HepG2 (cell line): ENCODE measurements around the gene CEP128. TPM values are rescaled to one million over a fixed set of nuclear protein-coding genes. Genes with fewer than 3 reads are reported as not detected.

Source experiments
- ATAC-seq: fragments of 200-7000 bp; cut with Tn5 transposase; 3 replicates; pipeline ENCODE4 v1.9.1; 2020; ENCODE audit warnings: mild to moderate bottlenecking, moderate library complexity
- BruUV-seq: library from RNA; stranded (reverse); fragments of 400-500 nt; replicated peaks from 2 replicates; lab custom pipeline; 2021; lab: Mats Ljungman, UMichigan
- CTCF ChIA-PET: fragments of 300-600 bp; formaldehyde crosslinking; extraction: SDS; loops from one replicate; lab custom pipeline; 2021; ENCODE audit warnings: low total read pairs, inconsistent platforms, low intra/inter-chr PET ratio; lab: Yijun Ruan, JAX
- POLR2A ChIA-PET: fragments of 350-600 bp; sonication (Branson Sonifier 250); formaldehyde crosslinking; loops from one replicate; lab custom pipeline; 2020; ENCODE audit warnings: antibody characterized with exemption, inconsistent platforms; lab: Yijun Ruan, JAX
- DNase-seq: peaks from one replicate; pipeline ENCODE4 v3.0.0-alpha.2; 2015; ENCODE audit warnings: low spot score
- FAIRE-seq: peaks from 3 replicates; lab custom pipeline; 2011; peaks lifted over from hg19 to GRCh38; lab: Jason Lieb, UNC
- H2AFZ ChIP-seq: one replicate; pipeline ENCODE4 v1.6.1; 2011; ENCODE audit warnings: low read length, inconsistent platforms
- H3K27ac ChIP-seq: fragments of 300-600 bp; 3 replicates; pipeline ENCODE4 v1.8.0; 2011; ENCODE audit warnings: mixed run types, mild to moderate bottlenecking, mixed read lengths, low read length, inconsistent platforms; ENCODE audit not compliant: insufficient read depth; ENCODE audit errors: extremely low read length
- H3K27me3 ChIP-seq, 2 experiments: fragments of 200-600 bp in 1 of 2; 2 replicates in 1 of 2; 3 replicates in 1 of 2; pipeline versions ENCODE4 v1.6.0 to v1.8.0; 2011; ENCODE audit warnings: low read length in 2 of 2, mild to moderate bottlenecking in 2 of 2, moderate library complexity in 2 of 2, inconsistent platforms in 1 of 2; ENCODE audit not compliant: insufficient read depth in 2 of 2, control insufficient read depth in 1 of 2
- H3K36me3 ChIP-seq, 2 experiments: fragments of 200-600 bp in 1 of 2; replicated peaks in 1 of 2; 2 replicates in 1 of 2; 3 replicates in 1 of 2; pipeline versions ENCODE4 v1.5.1 to v1.8.0; 2011; ENCODE audit warnings: low read length in 2 of 2, inconsistent platforms in 1 of 2; ENCODE audit not compliant: insufficient read depth in 2 of 2, control insufficient read depth in 1 of 2
- H3K4me1 ChIP-seq: 2 replicates; pipeline ENCODE4 v1.5.1; 2012; ENCODE audit warnings: low read length, inconsistent platforms; ENCODE audit not compliant: insufficient read depth
- H3K4me2 ChIP-seq: 2 replicates; pipeline ENCODE4 v1.6.0; 2011; ENCODE audit warnings: low read depth, low read length, inconsistent platforms
- H3K4me3 ChIP-seq, 3 experiments: fragments of 200-600 bp in 1 of 3; sonication (generic), shearing (Covaris generic) in 1 of 3; replicated peaks in 1 of 3; 2 replicates each; pipeline ENCODE4 v1.5.1; 2011 to 2016; ENCODE audit warnings: low read length in 3 of 3, inconsistent platforms in 2 of 3, low read depth in 2 of 3, mild to moderate bottlenecking in 2 of 3, control low read depth in 1 of 3, mixed read lengths in 1 of 3; ENCODE audit not compliant: insufficient read depth in 1 of 3
- H3K79me2 ChIP-seq: one replicate; pipeline ENCODE4 v1.6.1; 2011; ENCODE audit warnings: low read length, inconsistent platforms; ENCODE audit not compliant: insufficient read depth
- H3K9ac ChIP-seq: 2 replicates; pipeline ENCODE4 v1.6.0; 2011; ENCODE audit warnings: mild to moderate bottlenecking, low read depth, low read length, inconsistent platforms; ENCODE audit not compliant: insufficient read depth
- H3K9me3 ChIP-seq: 2 replicates; pipeline ENCODE4 v1.5.1; 2012; ENCODE audit warnings: mild to moderate bottlenecking, low read length
- H4K20me1 ChIP-seq: 2 replicates; pipeline ENCODE4 v1.6.0; 2011; ENCODE audit warnings: inconsistent platforms, mild to moderate bottlenecking, low read length, moderate library complexity; ENCODE audit not compliant: insufficient read depth
- FIP1L1 ChIP-seq: fragments of 200-400 bp; formaldehyde crosslinking; IDR thresholded peaks from 2 replicates; pipeline ENCODE4 v1.6.1; 2018; ENCODE audit warnings: low read depth, mild to moderate bottlenecking, low read length, moderate library complexity, borderline replicate concordance; ENCODE audit not compliant: insufficient read depth
- FLYWCH1 ChIP-seq: sonication (generic); formaldehyde crosslinking; IDR thresholded peaks from 2 replicates; pipeline ENCODE4 v1.8.1; 2023; ENCODE audit warnings: mild to moderate bottlenecking, missing genetic modification reagents
- RXRA ChIP-seq: sonication (generic); formaldehyde crosslinking; IDR thresholded peaks from 2 replicates; pipeline ENCODE4 v1.5.1; 2020; ENCODE audit warnings: missing genetic modification reagents
- SNRNP70 ChIP-seq: fragments of 200-400 bp; formaldehyde crosslinking; IDR thresholded peaks from 2 replicates; pipeline ENCODE4 v1.6.1; 2017; ENCODE audit warnings: mild to moderate bottlenecking, low read depth, low read length, moderate library complexity
- SP2 ChIP-seq: sonication (generic); formaldehyde crosslinking; IDR thresholded peaks from 2 replicates; pipeline ENCODE4 v1.5.1; 2020; ENCODE audit warnings: mild to moderate bottlenecking, missing genetic modification reagents
- ZBTB1 ChIP-seq: sonication (generic); formaldehyde crosslinking; IDR thresholded peaks from 2 replicates; pipeline ENCODE4 v1.4.0; 2020; ENCODE audit warnings: missing genetic modification reagents, borderline replicate concordance
- ZNF589 ChIP-seq: sonication (generic); formaldehyde crosslinking; conservative IDR thresholded peaks from 2 replicates; pipeline ENCODE4 v1.8.0; 2022; ENCODE audit warnings: mild to moderate bottlenecking, moderate library complexity, missing genetic modification reagents
- ZNF746 ChIP-seq: sonication (generic); formaldehyde crosslinking; IDR thresholded peaks from 2 replicates; pipeline ENCODE4 v1.8.0; 2022; ENCODE audit warnings: mild to moderate bottlenecking, missing genetic modification reagents
- WGBS: methylation state at CpG from one replicate; pipeline ENCODE4 v1.1.6; 2017; ENCODE audit warnings: low lambda C conversion rate; 5-methylcytosine and 5-hydroxymethylcytosine counted together
- in situ Hi-C: cut with HindIII; loops from 2 replicates; pipeline ENCODE4 v1.10.0; 2017; ENCODE audit warnings: low pct_unique_long_range_greater_than_20kb; ENCODE audit not compliant: extremely low pct_ligation_motif_present
- intact Hi-C: fragments of 100-400 bp; cut with micrococcal nuclease; formaldehyde crosslinking; loops from one replicate; pipeline ENCODE4 v1.10.0; 2022; ENCODE audit not compliant: unreplicated experiment
- polyA plus RNA-seq, 8 experiments: library from polyadenylated mRNA; depleted of rRNA in 3 of 8; stranded (reverse) in 7 of 8; unstranded in 1 of 8; fragments of >200 nt; fragmentation: Illumina TruSeq in 4 of 8; extraction: Trizol in 4 of 8; gene quantifications; 2 replicates each; pipeline versions ENCODE4 v1.2.1 to v1.2.3, GENCODE V29; 2011 to 2016; ENCODE audit warnings: low read depth in 4 of 8, missing spikeins in 1 of 8, mixed read lengths in 1 of 8; ENCODE audit not compliant: insufficient read depth in 1 of 8
- total RNA-seq, 5 experiments: library from RNA; depleted of rRNA; stranded (reverse); fragments of >200 nt; fragmentation: Illumina TruSeq; extraction: Trizol; gene quantifications; 2 replicates each; pipeline ENCODE4 v1.2.3, GENCODE V29; 2016; ENCODE audit warnings: low read depth in 1 of 5
- TF ChIP-seq, protein P1 (sequence below): sonication (generic); formaldehyde crosslinking; IDR thresholded peaks from 2 replicates; pipeline ENCODE4 v1.4.0; 2020; ENCODE audit warnings: missing genetic modification reagents
- TF ChIP-seq, protein P2 (sequence below): sonication (generic); formaldehyde crosslinking; IDR thresholded peaks from 2 replicates; pipeline ENCODE4 v1.4.0; 2020; ENCODE audit warnings: missing genetic modification reagents
- TF ChIP-seq, protein P3 (sequence below): sonication (generic); formaldehyde crosslinking; IDR thresholded peaks from 2 replicates; pipeline ENCODE4 v1.8.1; 2023; ENCODE audit warnings: mild to moderate bottlenecking, moderate library complexity, missing genetic modification reagents

Gene CEP128
- total and polyA plus RNA-seq, 2 of the 13 experiments (the other 11 are each of a cell fraction or from before 2014, with no cell fraction given), result 1.3 to 7.5 TPM

DNA sequence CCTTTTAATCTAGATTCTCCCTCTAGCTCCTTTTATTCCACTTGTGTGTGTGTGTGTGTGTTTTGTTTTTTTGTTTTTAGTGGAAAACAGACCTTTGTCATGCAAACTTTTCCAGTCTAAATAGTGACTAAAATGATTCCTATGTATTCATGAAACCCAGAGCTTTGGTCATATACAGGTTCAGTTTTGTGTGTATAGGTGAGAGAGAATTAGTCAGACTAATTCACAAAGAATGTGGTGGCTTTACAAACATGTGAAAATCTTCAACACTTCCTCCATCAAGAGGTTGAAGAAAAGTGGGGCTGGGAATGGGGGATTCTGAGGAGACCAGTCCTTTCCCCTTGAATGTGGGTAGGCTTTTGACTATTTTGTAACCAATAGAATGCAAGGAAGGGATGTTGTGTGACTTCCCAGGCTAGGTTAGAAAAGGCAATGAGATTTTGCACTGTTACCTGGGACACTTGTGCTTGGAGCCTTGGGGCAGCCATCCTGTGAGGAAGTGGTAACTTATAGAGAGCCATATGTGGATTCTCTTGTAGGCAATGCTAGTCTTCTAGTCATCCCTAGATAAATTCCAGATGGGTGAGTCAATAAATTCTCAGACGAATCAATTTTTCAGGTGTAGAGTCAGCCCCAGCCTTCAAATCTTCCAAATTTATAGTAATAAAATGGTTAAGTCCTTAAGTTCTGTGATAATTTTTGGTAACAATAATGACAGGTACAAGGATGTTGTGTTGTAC is 236.1 kb downstream of the CEP128 start (continued):
- TF ChIP-seq, protein P1, sequence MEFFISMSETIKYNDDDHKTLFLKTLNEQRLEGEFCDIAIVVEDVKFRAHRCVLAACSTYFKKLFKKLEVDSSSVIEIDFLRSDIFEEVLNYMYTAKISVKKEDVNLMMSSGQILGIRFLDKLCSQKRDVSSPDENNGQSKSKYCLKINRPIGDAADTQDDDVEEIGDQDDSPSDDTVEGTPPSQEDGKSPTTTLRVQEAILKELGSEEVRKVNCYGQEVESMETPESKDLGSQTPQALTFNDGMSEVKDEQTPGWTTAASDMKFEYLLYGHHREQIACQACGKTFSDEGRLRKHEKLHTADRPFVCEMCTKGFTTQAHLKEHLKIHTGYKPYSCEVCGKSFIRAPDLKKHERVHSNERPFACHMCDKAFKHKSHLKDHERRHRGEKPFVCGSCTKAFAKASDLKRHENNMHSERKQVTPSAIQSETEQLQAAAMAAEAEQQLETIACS, result no peak
- TF ChIP-seq, protein P2, sequence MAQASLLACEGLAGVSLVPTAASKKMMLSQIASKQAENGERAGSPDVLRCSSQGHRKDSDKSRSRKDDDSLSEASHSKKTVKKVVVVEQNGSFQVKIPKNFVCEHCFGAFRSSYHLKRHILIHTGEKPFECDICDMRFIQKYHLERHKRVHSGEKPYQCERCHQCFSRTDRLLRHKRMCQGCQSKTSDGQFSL (CRISPR knock-in tag), result no peak
- TF ChIP-seq ZNF746 (CRISPR knock-in tag) (no peak), FLYWCH1 (no peak), ZNF589 (no peak)

DNA sequence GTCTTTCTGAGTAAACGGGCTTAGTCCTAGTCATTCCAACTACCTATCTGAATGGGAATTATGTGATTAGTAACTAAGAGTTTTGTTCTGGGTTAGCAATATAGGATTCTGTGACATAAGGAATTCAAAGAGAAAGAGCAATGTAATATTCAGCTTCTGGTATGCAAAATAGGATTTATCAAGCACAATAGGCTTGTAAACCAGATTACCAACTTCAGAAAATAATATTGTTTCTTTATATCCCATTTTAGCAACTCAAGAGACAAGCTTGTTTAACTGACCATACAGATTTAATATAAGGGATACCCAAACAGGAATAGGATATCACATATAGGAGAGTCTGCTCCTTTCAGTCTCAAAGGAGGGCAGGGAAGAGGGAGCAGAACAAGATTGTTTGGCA is 240.9 kb downstream of the CEP128 start:
- ATAC-seq, result no peak
- H3K36me3 ChIP-seq, result no peaks in the 10 kb centered on the region
- WGBS, result 97% methylated on average over 1 of the region's 1 CpG
- intact Hi-C loops, result no loop called here
- no peak for DNase-seq
- H3K4me3 ChIP-seq, result no peak overlapping the region
- BruUV-seq, result no TSS peak
- H3K9me3 ChIP-seq, result no peaks in the 10 kb centered on the region
- no peak overlapping the region for H3K4me2 ChIP-seq
- H3K27me3 ChIP-seq, result no peaks in the 10 kb centered on the region
- no peak overlapping the region for H3K27ac ChIP-seq
- H3K4me1 ChIP-seq, result peaks cover 9% of the 10 kb centered on the region
- no peaks in the 10 kb centered on the region for H3K79me2 ChIP-seq
- H3K9ac ChIP-seq, result no peak overlapping the region
- FAIRE-seq, result no peak
- in situ Hi-C loops, result no loop called here
- no peaks in the 10 kb centered on the region for H4K20me1 ChIP-seq
- POLR2A ChIA-PET, result no interaction called here
- no peak overlapping the region for H2AFZ ChIP-seq
- CTCF ChIA-PET, result no interaction called here
- no peak for TF ChIP-seq ZBTB1 (CRISPR knock-in tag)
- TF ChIP-seq FIP1L1, result no peak
- no peak for TF ChIP-seq SNRNP70
- TF ChIP-seq, protein P3, sequence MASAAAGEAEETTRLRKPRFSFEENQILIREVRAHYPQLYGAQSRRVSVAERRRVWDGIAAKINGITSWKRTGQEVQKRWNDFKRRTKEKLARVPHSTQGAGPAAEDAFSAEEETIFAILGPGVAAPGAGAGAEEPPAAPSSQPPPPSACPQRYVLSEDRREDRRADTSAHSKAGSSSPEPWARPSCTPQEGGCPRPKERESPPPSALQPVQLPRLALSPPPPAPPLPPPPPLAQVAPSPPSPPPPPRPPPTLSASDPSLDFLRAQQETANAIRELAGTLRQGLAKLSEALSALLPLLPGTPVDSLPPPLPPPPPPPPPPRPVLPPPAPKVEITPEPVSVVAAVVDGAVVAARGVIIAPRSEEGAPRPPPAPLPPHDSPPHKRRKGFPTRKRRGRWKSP (CRISPR knock-in tag), result no peak
- TF ChIP-seq RXRA, result no peak
- no peak for TF ChIP-seq SP2 (CRISPR knock-in tag)
- TF ChIP-seq, all 625 proteins: peak for 0
